Skin of body (tissue), 2 donors: ENCODE data around the gene PTPRJ. TPM values are rescaled to one million over a fixed set of nuclear protein-coding genes. Genes with fewer than 3 reads are reported as not detected.

Experiments used
- DNase-seq: peaks from one replicate; lab custom pipeline; 2025; lab: John Stamatoyannopoulos, UW
- total RNA-seq: library from RNA; depleted of rRNA; stranded (reverse); fragments of >200 nt; gene quantifications from one replicate; pipeline ENCODE4 v1.2.3, GENCODE V29; 2014

The PTPRJ gene
- total RNA-seq, 1 donor from 2014 or later, result 8.1 TPM

DNA sequence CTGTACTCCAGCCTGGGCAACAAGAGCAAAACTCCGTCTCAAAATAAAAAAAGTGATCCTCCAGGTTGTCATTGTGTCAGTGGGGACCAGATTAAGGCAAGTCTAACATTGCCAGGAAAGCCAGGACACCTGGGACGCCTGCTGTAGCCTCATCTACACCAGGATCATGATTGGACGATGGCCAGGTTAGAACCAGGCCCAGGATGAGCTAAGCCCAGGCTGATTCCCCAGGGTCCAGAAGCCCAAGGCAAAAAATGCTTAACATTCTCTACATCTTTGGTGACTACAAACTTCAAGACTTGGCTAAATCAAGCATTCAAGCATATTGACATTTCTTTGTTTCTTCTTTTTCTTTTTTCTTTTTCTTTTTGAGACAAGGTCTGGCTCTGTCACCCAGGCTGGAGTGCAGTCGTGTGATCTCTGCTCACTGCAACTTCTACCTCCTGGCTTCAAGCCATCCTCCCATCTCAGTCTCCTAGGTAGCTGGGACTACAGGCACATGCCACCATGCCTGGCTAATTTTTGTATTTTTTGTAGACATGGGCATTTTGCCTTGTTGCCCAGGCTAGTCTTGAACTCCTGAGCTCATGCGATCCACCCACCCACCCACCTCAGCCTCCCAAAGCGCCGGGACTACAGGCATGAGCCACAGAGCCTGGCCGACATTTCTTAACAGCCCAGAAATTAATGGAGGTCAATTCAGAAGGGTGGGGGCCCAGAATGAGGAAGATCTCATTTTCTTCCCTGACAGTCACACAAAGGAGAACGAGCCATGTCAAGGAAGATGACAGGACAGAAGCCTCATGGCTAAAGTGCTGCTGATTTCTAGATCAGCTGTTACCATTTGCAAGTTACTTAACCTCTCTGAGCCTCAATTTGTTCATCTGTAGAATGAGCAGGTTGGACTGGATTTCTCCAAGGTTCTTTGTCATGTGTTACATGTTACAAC, 12.5 kb upstream of the PTPRJ start:
- no peak for DNase-seq

DNA sequence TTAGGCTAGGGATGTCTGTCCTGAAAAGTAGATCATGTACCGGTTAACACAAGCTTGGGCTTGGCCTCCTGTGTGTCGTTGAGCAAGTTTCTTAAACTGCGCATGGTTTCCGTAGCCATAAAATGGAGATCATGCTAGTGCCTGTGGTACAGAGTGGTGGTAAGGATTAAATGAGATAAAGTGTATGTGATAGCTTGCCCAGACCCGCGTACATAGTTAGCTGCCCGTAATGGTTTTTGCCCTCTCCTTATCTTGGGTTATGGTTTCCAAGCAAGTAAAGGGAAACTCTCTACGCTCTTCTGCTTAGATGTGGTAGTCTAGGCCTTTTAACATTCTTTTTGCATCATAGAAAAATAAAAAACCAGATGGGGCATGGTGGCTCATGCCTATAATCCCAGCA, 11.0 kb upstream of the PTPRJ start:
- DNase-seq, result no peak

DNA sequence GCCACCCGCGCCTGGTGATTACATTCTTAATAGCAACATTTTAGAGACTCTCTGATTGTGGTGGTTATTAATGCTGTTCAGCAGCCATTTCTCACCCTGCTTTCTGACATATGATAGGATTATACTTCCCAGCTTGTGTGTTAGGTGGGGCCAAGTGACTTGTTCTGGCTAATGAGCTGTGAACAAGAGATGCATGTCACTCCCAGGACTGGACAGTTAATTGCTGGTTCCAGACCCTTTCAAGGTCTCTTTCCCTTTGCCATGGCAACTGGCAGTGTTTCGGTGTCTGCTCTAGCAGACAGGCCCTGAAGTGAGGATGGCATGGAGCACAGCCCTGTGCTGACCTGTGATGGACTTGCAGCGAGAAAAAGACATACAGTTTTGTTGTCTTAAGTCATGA, 8.9 kb upstream of the PTPRJ start:
- DNase-seq, result no peak

DNA sequence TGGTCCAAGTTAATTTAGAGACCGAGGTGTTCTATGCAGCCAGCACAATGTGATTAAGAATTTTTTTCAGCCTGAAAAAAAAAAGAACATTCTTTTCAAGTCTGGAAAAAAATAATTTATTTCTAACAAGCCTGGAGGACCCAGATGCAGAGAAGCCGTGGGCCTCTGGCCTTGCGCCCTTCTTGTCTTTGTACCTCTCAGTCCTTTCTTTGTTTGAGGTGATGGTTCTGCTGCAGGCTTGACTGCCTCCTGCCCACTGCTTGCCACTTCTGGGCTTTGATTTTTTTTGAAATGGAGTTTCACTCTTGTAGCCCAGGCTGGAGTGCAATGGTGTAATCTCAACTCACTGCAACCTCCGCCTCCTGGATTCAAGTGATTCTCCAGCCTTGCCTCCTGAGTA, 7.2 kb upstream of the PTPRJ start:
- DNase-seq, result no peak

DNA sequence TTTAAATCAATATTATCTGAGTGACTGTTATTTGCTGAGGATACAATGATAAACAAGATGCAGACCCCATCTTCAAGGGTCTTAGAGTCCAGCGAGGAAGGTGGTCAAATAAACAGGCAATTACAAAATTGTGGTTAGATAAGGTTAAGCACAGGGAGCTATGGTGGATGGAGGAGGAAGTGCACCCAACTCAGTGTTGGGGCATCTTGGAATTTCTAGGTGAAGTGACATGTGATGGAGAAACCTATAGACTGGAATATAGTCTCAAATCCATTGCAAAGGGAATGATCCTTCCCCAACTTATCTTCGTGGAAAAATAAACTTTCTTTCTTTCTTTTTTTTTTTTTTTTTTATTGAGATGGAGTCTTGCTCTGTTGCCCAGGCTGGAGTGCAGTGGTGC, 3.4 kb upstream of the PTPRJ start:
- DNase-seq, result no peak

DNA sequence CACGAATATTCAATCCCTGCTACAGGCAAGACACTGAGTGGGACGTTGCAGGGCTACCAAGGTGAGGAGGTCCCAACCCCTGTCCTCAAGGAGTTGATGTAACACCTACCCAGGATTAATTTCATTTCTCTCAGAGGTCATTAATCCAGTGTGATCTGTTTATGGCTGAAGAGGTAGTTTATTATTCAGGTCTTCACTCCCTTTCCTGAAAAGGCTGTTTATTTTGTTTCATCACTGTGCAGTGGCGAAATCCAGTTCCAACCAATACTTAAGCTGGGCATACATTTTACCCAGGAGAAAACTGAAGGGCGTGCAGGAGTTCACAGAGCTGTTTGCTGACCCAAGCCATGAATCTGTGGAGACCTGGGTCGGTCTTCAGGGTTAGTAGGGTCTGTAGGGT, 2.7 kb upstream of the PTPRJ start:
- DNase-seq, result no peak

DNA sequence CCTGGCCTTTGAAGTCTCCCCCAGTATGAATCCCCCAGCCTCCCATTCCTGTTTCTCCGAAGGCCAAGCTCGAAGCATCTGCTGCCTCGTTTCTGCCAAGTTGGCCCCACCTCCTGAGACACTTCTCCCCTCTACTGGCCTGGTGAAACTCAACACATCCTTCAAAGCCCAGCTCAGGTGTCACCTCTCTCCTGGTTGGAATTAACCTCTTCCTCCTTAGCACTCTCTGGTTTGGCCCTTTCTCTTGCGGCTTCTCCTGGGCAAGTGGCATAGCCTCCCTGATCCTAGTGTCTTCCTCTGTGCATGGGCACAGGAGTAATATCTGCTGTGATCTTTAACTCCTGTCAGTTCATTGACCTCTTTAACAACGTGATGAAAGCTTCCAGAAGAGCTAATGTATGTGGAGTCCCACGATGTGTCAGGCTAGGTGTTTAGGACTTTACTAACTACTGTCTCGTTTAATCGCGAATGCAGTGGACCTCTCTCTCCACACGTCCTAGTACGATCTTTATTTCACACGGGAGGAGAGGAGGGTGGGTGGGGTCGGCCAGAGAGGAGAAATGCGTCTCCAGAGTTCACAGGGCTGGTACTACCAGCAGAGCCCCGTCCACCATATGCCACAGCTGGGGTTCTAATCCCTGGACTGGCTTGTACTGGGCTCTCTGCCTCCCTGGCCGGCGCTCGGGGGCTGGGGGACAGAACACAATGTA, 826 bp upstream of the PTPRJ start:
- DNase-seq, result peak; percentile 15

DNA sequence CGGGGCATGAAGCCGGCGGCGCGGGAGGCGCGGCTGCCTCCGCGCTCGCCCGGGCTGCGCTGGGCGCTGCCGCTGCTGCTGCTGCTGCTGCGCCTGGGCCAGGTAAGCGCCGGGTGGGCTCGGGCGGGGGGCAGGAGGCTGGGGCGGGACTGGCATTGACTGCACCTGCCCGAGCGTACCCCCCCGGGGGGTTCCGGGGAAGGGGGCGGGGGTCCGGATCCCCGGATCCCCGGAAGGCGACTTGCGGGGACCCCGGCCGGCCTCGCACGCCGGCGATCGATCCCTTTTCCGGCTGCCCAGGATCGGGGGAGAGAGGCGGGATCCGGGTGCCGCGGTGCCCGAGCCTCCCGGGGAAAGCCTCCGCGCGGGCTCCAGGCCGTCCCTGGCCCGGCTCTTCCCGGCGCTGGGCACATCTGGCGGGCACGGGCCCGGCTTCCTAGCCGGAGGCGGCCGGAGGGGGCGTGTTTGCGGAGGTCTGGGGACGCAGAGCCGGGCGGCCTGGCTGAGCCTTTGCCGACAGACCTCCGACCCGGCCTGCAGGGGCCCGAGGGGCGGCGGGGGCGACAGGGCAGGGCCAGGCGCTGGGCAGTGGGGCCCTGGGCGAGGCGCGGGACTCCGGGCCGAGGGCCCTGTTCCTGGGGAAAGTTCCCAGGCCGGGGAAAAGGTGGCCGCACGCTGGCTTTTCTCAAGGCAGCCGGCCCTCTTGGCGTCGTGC, 705 bp downstream of the PTPRJ start:
- no peak for DNase-seq

DNA sequence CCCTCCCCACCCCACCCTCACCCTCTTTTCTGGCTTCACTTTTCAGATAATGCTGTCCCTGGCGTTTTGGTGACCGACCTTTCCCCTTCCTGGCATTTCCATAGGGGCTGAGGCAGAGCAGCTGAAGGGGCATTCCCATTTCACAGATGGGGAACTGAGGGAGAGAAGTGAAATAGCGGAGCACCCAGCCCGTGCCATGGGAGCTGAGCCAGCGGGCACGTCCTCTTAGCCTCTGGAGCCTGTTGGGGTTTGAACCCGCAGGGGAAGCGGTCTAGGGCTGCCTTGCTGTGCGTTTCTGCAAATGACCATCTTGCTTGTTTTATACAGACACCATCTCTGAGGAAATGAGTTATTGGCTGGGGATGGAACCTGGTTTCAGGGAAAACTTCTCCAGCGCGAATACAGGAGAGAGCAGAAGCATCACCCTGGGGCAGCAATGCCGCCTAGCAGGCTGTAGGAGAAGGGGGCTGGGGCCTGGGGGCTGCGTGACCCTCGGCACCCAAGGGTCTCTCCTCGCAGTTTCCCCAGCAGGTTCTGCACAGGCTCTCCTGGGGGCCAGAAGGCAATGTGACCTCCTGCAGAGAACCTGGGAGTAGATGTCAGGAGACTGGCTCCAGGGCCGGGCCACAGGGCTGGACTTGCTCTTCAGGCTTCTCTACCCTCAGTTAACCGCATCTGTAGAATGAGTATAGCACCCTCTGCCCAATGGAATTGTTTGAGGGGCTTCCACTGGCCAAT, 1.5 kb downstream of the PTPRJ start:
- DNase-seq, result no peak

DNA sequence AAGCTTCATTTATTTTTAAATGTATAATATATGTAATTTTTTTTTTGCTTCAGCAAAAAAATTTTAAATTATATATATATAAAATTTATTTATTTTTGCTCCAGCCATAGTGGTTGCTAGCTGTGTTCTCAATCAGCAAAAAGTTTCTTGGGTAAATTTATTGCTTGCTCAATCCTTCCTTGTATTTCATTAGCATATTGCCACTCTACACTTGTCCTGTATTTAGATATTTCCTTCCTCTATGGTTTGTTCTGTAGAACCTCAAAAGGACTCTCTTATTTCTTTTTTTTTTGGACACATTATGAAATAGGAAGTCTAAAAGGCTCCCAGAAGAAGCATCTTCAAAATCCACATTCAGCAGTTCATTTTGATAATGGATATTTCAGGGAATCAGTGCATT, 2.3 kb downstream of the PTPRJ start:
- no peak for DNase-seq

DNA sequence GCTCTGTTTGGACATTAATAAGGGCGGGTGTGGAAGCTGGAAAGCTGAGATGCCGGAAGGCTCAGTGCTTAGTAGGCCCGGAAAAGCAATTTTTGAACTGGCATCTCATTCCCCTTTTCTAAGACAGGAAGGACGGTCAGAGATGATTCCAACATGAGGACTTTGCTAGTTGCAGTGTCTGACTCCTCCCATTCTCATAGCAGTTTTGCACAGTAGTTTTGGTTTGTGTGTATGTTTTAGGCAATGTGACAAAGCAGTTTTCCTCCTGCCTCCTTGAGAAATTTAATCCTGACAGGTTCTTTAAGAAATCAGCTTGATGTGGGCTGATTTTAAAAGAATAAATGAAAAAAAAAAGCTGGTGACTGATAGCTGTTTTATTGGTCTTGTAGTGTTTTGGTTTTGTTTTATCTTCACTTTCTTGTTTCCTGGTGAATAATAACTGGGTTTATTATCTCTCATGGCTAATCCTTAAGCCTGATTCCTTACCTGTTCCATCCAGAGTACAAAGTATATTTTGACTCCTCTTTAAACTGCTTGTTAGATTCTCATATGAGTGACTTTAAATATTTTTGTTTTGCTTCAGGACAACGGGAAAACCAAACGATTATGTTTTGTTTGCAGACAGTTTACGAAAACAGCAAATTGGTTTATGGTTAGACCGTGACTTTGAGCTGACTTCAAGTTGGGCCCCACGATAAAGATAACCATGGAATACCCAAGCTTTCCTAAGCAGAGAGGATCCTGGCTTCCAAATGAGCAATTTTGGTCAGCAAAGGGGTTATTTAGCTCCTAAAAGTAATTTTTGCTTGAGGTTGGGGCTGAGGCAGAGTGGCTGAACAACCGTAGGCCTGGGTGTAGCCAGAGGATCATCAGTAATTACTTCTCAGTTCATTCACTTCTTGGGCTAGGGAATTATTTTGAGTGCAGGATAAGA, 3.4 kb downstream of the PTPRJ start:
- DNase-seq, result no peak

DNA sequence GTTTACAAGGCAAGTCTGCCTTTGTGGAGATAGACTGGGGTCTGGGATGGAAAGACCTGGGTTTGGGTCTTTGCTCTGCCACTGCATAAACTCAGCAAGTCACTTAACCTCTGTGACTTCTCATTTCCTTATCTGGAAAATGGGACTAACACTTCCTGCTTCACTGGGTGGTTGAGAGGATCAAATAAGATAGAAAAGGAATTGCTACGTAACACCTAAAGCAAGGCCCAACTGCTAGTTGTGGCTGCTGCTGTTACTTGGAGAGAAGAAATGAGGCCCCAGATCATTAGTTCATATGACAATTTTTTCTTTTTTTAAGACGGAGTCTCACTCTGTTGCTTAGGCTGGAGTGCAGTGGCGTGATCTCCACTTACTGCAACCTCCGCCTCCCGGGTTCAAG, 5.9 kb downstream of the PTPRJ start:
- DNase-seq, result no peak

DNA sequence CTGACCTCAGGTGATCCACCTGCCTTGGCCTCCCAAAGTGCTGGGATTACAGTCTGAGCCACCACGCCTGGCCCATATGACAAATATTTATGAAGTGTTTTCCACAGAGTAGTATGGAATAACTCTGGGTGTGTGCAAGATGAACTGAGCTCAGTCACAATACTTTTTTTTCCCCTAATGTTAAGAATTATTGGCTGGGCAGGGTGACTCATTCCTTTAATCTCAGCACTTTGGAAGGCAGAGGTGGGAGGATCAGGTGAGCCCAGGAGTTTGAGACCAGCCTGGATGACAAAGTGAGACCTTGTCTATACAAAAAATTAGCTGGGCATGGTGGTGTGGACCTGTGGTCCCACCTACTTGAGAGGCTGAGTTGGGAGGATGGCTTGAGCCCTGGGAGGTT, 6.4 kb downstream of the PTPRJ start:
- no peak for DNase-seq

DNA sequence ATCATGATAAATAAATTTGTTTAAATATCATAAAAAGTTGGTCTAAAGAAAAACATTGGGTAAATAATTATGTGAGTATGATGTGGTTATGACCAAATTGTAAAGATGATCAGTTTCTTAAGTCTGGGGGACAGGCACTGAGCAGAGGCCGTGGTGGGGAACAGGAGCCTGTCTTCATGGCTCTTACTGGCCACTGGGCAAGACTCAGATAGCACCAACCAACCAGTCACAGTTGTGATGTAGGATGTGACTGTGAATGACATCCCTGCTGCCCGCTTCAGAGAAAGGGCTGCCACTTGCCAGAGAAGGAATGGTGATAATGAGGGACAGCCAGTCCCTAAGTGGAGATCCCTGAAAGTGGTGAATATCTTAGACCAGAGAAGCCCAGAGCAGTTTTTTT, 7.0 kb downstream of the PTPRJ start:
- no peak for DNase-seq

DNA sequence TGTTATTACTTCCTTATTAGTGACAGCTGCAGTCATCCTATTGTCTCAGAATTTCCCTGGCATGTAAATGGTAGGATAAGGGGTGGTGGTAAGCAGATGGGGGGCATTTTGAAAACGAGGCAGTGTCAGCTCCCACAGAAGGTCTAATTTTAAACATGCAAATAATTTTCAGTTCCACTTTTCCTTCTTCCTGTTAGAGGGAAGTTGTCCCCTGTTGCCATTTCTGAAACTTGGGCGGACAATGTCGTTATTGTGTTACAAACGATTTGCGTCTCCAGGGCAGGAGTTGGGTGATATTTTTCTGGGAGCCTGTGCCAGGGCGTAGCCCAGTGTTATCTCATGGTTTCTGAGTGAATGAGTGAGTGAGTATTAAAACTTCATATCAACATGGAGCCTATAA, 7.4 kb downstream of the PTPRJ start:
- DNase-seq, result peak; percentile 21

DNA sequence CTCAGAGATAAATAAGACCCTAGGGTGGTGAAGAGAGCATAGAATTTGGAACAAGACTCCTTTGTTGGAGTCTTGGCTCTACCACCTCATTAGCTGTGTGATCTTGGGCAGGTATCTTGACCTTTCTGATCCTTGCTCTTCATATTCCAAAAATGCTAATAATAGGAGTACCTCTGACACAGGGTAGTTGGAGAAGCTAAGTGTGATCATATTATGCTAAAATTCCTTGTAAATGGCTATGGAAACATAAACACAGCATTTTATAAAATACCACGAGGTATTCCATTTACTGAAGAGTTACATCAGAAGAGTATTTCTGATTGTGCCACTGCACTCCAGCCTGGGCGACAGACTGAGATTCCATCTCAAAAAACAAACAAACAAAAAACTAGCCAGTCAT, 9.4 kb downstream of the PTPRJ start:
- DNase-seq, result no peak

DNA sequence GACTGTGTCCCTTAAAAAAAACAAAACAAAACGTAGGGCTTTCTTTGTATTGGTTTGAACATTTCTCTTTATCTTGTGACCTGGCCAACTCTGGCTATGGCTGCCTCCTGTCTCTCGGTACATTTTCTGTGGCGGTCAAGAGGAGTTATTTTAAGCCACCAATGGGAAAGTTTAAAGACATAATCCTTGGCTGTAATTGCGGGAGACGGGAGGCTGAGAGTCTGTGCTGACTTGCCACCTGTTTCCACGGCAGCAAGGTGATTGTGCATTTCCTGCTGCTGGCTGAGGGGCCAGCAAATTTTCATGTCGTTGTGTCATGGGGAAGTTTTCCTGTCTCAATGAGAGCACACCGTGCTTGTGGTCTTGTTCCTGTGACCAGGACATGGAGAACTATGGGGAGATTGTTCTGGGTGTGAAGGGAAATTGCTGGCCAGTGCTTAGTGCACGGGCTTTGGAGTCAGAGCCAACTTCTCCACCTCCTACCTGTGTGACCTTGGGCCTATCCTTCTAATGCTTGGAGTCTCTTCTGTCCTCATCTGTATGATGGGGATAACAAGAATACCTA, 11.0 kb downstream of the PTPRJ start:
- DNase-seq, result no peak

DNA sequence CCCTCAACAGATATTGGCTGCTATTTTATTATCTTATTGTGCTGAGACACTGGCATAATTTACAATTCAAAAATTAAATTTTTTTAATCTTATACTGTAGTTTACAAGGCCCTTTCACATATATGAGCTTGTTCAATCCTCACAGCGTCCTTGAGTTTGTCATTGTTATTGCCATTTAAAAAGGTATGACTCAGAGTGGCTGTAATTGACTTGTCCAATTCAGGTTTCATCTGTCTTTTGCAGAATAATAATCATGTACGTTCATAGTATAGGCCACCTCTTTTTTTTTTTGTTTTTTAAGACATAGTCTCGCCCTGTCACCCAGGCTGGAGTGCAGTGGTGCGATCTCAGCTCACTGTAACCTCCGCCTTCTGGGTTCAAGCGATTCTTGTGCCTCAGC, 11.5 kb downstream of the PTPRJ start:
- DNase-seq, result no peak

DNA sequence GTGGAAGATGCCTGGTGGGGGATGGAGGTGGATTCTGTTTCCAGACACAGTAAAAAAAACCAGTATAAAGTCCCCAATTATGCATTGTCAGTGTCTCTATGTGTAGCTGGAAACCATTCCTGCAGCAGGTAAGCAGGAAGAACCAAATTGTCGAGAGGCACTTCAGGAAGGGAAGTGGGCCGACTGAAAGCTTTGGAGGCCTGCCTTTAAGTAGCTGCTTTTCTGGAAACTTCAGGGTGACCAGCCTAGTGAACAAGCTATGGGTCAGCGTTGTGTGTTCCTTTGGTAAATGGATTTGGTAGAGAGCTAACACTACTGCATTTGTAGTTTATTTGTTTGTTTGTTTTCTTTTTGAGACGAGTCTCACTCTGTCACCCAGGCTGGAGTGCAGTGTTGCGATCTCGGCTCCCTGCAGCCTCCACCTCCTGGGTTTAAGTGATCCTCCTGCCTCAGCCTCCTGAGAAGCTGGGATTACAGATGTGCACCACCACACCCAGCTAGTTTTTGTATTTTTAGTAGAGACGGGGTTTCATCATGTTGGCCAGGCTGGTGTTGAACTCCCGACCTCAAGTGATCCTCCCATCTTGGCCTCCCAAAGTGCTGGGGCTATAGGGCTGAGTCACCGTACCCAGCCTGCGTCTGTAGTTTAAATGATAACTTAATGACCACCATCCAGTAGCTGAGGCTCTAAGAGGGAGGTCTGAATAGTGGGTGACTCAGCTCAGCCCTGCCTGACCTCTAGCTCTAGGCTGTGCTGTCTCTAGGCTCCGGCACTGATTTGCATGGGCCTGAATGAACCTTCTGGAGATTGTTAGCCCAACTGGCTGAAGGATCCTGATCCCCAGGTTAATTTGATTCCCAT, 12.8 kb downstream of the PTPRJ start:
- no peak for DNase-seq
